Ecto neural progenitor cell (in vitro differentiated cells): ENCODE measurements around the gene CNTN4.
"Not testable (repeated sequence)": the region's sequence is repeated elsewhere in the genome, so short reads cannot be mapped to it uniquely, and the experiment has no call there.

Experiments used
- DNase-seq: peaks from one replicate; pipeline ENCODE4 v3.0.0-alpha.2; 2018; ENCODE audit warnings: low spot score

The CNTN4 gene

DNA sequence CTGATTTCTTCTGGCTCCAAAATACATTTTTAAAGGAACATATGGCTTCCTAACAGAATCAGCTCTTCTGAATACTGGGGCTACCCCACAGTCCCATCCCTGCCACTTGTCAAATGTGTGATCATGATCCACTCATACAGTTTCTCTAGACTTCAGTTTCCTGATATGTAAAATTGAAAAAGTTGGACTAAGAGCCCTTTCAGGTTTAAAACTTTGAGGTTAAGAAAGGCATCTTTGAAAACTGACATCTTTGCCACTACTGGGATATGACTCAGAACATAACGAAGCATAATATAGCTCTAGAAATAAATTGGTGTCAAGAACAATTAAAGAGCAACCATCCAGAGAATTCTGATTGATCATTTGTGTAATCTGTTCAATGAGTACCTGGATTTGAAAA is 763.3 kb downstream of the CNTN4 start:
- no peak for DNase-seq

DNA sequence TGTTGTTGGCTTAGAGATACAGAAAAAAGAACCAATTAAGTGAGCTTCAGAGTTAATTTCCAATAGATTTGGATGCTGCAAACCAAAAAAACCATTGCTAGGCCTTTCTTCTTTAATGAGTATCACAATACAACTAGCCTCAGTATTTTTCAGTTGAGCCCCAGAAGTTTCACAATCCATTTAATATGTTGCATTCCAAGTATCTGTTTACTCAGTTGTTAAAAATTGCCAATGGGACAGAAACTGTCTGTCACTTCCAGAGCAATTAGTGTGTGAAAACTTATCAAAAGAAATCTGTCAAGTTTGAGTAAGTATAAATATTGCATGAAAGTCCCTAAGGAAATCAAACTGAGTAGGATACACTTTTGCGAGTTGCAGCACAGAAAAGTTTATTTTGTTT is 763.7 kb downstream of the CNTN4 start:
- no peak for DNase-seq

DNA sequence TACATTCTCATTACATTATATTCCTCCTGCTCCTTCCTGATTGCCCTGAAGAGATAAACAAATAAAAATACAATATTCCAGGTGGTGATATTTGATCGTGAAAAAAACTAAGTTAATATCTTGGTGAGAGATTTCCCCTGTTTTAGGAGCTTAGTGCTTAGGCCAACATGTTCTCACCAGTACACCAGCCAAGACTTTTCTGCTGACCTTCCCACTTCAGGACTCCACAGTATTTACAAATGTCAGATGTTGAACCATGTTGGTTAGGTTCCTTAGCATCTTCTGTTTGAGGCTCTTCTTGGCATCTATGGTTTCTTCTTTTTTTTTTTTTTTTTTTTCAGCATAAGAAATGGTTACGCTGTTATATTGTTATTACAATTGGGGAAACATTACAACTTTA is 764.5 kb downstream of the CNTN4 start:
- no peak for DNase-seq

DNA sequence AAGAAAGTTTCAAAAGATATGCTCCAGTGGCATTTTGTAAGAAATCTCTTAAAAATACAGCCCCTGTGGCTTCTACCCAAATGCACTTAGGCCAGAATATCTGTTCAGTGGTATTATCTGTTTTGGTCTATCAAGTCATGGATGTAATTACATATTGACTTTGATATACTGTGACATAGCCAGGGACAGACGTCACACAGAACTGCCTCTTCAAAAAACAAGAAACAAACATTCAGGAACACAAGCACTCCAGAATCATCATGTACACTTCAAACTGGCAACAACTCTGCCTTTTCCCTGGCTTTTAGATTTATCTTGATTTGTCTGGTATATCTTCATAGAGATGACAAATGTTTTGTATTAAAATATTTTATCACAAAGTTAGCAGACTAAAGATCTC is 771.2 kb downstream of the CNTN4 start:
- DNase-seq, result no peak

DNA sequence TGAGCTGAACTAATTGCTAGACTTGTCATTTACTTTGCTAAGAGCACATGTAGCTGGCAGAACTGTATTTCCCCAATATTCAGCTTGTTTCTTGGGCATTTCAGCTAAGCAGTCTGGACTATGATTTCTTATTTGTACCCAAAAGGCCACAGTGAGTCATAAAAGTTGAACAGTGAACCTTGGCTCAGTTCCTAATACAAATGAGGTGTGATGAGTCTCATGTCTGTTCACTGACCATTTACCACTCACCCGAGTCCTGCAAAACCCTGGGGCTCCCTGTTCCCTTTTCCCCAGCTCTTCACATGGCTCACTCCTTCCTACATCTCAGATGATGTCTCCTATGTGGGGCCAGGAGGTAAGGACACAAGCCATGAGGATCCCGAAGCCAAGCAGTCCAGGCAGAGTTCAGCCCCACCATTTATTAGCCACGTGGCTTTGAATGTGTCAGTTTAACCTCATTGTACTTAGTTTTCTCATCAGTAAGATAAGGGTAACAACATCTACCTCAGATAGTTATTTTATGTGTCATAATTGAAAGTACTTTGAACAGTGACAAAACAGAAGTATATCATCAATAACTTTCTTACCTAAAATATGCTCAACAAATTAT is 772.2 kb downstream of the CNTN4 start:
- no peak for DNase-seq

DNA sequence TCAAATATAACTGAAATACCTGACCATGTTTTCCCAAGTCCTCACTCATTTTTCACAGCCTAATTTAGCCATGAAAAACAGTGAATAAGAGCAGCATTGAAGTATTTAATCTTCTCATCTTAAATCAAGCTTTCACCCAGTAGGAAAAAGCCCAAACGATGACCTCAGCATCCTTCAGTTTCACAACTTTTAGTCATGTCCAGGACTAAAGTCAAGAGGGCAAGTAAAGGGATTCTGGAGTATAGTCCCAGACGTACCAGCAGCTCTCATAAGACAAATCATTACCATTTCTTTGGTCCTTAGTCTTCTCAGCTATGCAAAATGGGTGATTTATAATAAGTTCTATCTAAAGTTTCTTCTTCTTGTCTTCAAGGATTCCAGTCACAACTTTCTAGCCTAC is 774.2 kb downstream of the CNTN4 start:
- DNase-seq, result no peak

DNA sequence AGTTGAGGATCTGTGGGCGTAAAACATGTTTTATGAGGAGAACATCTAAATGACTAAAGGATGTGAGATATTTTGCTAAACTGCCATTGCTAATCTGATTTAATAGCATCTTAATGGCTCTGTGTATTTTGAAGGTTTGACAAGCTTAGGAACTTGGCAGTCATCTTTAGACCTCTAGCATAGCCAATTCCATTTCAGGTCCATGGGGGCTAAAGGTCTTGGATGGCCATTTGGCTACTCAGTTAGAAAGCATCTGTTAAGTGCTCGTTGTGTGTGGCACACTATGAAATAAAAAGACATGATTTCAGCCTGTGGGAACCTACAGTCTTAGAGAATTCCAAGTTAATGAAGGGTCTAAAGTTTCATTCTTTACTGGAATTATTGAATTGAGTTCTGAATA is 775.3 kb downstream of the CNTN4 start:
- DNase-seq, result no peak

DNA sequence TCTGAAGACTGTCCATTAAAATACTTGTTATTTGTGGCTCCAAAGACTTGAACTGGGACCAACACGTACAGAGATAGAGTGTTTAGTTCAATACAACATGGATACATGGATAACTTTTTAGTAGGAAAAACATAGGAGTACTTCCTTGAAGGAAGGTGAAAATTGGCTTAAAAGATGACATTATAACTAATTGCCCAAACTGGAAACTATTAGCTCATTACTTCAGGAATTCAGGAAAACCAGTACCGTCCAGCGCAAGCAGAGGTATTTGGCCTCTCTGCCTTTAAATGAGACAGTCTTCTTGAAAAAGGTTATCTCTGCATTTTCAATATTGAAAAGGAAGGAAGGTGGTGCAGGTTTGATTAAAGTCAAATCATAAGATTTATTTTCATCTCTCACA is 777.0 kb downstream of the CNTN4 start:
- no peak for DNase-seq

DNA sequence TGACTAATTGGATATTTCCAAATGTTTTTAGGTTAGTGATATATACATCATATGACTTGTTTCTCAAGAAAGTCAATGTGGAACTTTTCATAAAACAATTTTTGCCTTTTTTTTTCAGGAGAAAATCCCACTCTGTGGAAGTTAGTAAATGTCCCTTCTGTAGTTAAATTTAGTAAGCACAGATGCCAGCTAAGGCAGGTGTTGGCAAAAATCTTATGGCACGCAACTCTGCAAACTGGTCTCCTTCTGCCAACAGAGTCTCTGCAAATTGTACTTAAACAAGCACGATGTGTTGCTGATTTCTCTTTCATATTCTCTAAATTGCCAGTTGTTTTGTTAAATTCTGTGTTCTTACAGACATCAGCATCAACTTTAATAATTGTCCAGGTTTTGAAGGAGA is 777.7 kb downstream of the CNTN4 start:
- DNase-seq, result no peak

DNA sequence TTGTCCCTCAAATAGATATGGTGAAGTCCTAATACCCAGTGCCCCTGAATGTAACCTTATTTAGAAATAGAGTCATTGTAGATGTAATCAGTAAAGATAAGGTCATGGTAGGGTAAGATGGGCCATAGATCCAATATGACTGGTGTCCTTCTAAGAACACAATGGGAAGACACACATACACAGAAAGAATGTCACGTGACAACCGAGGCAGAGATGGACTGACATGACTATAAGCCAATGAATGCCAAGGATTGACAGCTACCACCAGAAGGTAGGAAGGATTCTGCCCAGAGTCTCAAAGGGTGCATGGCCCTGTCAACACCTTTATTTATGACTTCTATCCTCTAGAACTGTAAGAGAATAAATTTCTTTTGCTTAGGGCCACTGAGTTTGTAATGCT is 780.4 kb downstream of the CNTN4 start:
- DNase-seq, result no peak

DNA sequence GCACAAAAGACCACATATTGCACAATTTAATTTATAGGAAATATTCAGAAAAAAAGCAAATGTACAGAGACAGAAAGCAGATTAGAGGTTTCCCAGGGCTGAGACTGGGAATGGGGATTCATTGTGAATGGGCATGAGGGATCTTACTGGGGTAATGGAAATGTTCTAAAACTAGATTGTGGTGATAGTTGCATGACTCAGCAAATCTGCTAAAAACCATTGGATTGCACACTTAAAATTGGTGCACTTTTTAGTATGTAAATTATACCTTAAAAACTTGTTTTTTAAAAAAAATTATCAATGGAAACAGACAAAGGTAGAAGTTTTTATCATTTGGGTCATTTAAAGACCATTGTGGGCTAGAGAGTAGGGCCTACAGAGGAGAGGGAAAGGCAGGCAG is 780.9 kb downstream of the CNTN4 start:
- DNase-seq, result no peak

DNA sequence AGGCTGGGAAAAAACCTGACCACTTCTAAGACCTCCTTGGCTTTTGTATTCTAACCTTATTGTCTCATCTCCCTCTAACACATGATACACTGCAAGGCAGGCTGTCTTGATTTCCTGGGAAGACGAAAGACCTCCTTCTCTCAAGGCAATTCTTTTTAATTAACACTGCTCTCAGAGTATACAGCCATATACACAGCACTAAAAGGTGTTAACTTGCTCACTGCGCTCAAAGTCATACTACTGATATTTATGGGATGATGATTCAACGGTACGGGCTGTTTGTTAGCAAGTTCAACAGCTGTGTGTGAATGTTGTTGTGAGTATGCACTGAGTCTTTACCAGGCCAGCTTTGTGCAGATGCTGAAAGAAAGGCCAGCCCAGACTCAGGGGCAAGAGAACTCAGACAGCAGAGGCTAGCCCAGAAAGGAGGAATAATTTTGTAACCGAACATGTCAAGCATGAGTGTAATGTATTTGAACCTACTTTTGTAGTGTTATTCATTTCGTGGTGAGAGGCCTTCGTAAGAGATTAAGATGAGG is 781.6 kb downstream of the CNTN4 start:
- no peak for DNase-seq

DNA sequence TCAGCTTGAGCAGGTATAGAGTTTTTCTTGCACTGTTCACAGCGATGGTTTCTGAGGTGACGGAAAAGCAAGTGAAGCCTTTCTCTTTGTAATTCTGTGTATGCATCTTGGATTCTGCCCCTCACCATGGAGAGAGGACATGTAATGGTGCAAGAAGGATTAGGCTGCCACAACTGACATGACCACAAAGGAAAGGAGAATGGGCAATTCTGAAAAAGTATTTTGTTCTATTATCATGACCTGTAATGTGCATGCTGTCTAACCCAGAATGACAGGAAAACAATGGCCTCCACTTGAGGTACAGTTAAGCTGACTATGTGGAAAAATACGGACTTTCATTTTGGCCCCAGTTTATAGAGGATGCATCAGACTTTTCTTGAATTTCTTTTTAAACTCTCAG is 784.6 kb downstream of the CNTN4 start:
- no peak for DNase-seq

DNA sequence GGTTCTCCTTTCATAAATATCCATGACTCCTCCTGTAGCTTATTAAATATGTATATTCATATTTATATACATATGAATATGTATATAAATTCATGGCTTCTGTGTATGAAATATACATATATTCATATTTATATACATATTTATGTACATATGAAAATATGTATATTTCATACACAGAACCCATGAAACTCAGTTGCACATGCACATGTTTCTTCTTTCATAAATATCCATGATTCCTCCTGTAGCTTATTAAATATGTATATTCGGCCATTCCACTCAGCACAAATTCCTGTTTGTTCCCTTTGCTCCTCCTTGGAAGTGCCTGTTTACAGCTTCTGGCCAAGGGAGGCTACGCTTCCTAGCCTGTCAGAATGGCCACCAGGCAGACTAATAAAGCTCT is 789.9 kb downstream of the CNTN4 start:
- no peak for DNase-seq

DNA sequence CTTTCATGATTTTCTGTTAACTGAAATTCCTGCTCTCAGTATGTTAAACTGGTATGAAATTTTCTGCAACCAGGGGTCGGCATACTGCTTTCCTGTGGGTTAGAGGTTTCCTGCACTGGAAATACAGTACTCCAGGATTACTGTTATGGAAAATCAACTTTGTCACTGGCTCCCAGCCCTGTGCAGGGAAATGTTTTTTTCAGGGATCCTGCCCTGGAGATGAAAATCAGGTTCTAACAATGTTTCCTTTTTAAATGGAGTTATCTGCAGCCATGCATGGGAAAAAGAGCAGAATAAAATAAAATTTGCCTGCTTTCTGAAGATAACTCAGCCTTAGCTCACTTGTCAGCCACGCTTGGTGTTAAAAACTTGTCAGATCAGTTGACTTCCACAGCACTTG is 791.1 kb downstream of the CNTN4 start:
- no peak for DNase-seq

DNA sequence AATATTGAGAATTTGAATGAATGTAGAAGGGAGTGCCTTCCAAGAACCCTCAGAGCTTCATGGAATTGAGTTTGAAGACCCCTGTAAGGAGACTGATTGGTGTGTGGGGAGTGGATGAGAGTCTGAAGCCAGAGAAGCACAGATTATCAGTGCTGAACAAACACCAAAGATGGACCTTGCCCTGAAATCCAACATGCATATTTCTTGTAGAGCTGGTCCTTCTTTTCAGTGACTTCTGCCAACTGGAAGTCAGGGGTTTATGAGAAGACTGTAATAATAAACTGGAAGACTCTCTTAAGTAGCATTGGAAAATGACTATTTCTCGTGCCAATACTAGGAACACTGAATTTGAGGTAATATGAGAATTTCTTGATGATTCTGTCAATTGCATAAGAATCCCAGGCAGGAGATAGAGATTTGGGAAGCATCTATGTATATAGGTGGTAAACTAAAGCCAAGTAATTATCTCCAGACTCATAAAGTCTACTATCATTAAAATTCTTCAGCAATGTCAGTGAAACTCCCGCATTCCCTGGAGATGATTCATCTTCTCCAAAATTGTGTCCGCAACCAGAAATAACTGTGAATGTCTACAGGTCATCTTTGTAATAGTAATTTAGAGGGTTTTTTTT is 797.8 kb downstream of the CNTN4 start:
- DNase-seq, result no peak

DNA sequence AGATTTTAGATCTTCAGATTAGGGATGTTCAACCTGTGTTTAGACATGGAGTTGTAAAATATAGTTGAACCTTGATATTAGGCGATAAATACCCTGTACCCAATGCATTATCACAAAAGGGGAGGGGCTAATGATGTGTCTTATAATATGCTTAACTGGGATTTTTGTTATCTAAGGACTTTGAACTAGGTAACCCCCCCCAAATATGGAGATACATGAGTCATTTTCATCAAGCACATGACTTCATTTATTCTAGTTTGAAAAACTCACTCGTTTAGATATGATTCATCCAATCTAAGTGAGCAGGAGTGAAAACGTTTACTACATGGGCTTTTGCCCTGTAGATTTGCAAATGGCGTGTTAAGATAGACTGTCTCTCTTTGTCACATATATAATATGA is 799.2 kb downstream of the CNTN4 start:
- DNase-seq, result no peak

DNA sequence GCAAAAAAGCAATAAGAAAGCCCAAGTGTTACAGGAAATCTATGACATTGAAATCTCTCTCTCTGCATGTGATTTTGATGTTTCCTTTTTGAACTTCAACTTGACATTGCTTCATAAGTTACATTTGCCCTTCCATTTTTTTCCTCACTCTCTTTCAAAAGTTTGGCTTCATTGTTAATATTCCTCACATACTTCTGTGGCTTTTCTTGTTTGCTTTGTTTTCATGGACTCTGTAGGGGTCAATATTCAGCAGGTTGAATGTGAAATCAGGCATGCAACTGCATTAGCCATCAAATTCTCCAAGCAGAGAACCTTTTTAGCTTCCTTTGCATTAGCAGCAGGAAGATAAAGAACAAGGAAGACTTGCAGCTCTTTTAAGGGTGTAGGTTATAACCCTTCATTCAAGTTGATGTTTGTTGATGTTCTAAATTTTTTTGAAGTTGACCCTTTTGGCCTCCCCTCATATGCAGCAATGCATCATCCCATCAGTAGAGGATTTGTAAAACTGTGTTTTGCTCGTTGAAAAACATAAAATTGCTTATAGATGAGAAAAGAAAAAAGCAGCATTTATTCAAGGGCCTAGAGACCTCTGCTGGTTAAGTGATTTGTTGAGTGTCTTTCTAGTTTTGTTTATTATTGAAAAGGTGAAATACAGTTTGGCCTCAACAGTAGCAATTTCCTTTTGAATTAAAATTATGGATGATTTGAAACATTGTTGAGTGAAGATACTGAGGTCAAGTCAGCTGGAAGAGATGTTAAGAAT is 800.1 kb downstream of the CNTN4 start:
- DNase-seq, result no peak

DNA sequence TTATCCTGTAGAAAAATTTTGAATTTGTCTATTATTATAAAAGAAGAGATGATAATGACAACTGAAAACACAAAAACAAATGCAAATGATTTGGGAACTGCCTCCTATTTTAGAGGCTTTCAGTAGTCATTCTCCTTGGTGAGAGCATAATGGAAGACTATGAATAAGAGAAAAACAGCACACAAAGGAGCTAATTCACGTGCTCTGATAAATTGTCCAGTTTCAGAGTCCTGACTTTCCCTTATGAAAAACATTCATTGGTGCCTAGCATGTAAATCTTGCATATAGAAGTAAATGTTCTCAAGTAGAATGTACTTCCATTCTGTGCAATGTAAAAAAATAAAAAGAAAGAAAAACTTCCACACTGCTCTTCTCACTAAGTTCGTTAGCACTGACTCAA is 805.4 kb downstream of the CNTN4 start:
- no peak for DNase-seq

DNA sequence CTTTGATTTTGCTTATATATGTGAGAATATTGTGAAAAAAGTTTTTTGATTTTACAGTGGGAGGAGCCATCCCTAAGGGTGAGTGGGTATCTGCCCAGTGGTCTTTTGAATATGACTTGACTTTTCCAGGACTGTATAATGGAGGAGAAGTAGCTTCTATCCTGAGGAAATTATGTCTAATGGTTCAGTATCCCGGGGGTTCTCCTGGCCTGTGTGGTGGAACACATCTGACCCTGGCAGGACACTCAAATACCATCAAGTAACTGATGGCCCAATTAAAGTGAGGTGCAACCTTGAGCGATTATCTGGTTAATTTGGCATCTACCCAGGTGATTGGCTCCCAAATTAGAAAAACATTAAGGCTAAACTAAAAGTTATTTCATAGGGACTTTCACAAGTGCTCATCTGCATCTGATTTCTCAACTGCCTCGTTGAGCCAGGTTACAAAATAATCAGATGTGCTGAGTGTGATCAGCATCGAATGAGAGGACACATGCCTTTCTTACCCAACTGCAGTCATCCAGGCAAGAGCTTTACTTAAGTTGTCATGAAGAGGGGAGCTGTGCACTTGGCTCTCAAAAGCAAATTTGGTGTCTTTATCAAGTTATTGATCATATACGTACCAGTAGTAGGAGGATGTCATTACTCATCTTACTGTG is 810.2 kb downstream of the CNTN4 start:
- DNase-seq, result no peak

DNA sequence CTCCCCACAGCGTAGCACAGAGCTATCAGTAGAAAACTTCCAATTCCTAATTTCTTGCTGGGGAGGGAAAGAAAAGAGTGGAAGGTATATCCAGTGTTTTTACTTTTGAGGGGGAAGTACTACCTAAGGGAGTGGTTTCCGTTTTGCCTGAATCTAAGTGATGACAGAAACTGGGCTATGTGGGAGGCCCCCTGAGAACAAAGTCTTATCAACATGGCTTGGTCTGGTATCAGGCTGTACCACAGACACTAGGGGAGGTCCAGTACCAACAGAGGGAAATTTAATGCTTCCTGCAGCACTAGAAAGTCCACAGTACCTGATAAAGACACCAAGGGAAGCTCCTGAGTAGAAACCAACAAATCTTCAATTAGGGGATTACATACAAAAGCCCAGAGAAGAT is 812.3 kb downstream of the CNTN4 start:
- DNase-seq, result no peak

DNA sequence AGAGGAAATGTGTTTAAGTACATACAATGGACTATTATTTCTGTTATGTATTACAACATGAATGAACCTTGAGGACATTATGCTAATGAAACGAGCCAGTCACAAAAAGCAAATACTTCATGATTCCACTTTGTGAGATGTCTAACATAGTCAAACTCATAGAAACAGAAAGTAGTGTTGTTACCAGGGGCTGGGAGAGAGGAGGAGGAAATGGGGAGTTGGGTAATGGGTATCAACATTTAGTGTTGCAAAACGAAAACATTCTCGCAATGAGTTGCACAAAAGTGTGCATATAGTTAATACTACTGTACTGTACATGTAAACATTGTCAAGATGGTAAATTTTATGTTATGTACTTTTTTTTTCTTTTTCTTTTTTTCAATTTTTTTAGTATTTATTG is 817.2 kb downstream of the CNTN4 start:
- no peak for DNase-seq

DNA sequence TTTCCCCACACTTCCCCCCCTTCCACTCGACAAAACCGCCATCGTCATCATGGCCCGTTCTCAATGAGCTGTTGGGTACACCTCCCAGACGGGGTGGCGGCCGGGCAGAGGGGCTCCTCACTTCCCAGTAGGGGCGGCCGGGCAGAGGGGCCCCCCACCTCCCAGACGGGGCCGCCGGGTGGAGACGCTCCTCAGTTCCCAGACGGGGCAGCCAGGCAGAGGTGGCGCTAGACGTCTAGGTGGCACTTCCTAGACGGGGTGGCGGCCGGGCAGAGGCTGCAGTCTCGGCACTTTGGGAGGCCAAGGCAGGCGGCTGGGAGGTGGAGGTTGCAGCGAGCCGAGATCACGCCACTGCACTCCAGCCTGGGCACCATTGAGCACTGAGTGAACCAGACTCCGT is 818.0 kb downstream of the CNTN4 start:
- not testable (repeated sequence) for DNase-seq
